GM19193 (cell line): ENCODE measurements around the gene NUB1.

Experiments
- POLR2A ChIP-seq: IDR thresholded peaks from 4 replicates; pipeline ENCODE4 v1.6.1; 2011; ENCODE audit not compliant: insufficient read depth, insufficient read length; ENCODE audit errors: extremely low read depth

Gene NUB1

GRCh38 chr7:151384776-151385625 lies 43.4 kb downstream of the NUB1 start:
- no peak for TF ChIP-seq POLR2A

- no peak for TF ChIP-seq POLR2A
These were observed 44.2 kb downstream of the NUB1 start for GRCh38 chr7:151385626-151386300.

GRCh38 chr7:151386301-151387160 lies 44.9 kb downstream of the NUB1 start:
- no peak for TF ChIP-seq POLR2A

- no peak for TF ChIP-seq POLR2A
These were observed 45.8 kb downstream of the NUB1 start for GRCh38 chr7:151387161-151388006.

- TF ChIP-seq POLR2A = no peak
These were observed 46.3 kb downstream of the NUB1 start for GRCh38 chr7:151388007-151388297.

GRCh38 chr7:151388430-151388829 lies 46.8 kb downstream of the NUB1 start:
- no peak for TF ChIP-seq POLR2A

GRCh38 chr7:151389096-151389767 lies 47.6 kb downstream of the NUB1 start:
- TF ChIP-seq POLR2A = no peak

- TF ChIP-seq POLR2A = no peak
These were observed 48.4 kb downstream of the NUB1 start for GRCh38 chr7:151389768-151390597.

- no peak for TF ChIP-seq POLR2A
These were observed 49.2 kb downstream of the NUB1 start for GRCh38 chr7:151390598-151391357.

- no peak for TF ChIP-seq POLR2A
These were observed 49.7 kb downstream of the NUB1 start for GRCh38 chr7:151391358-151391730.

GRCh38 chr7:151392002-151392401 lies 50.4 kb downstream of the NUB1 start:
- no peak for TF ChIP-seq POLR2A

- TF ChIP-seq POLR2A = no peak
These were observed 50.8 kb downstream of the NUB1 start for GRCh38 chr7:151392426-151392825.
